Prostate gland (tissue), 2 donors: ENCODE results near the gene GDF11. TPM values are rescaled to one million over a fixed set of nuclear protein-coding genes. Genes with fewer than 3 reads are reported as not detected.

ENCODE experiments used
- DNase-seq: peaks from one replicate; pipeline ENCODE4 v3.0.0-alpha.2; 2019; ENCODE audit warnings: low spot score
- H3K27ac ChIP-seq, 2 donors: fragments of 200-600 bp; sonication (generic); 2 replicates each; pipeline ENCODE4 v1.5.1; 2017 to 2019
- H3K27me3 ChIP-seq: fragments of 200-600 bp; sonication (generic); replicated peaks from 2 replicates; pipeline ENCODE4 v1.5.1; 2019; ENCODE audit not compliant: insufficient read depth
- H3K36me3 ChIP-seq, 2 donors: fragments of 200-600 bp; sonication (generic); 1 replicate in 1 of 2; 2 replicates in 1 of 2; pipeline versions ENCODE4 v1.5.1 to v1.8.1; 2017 to 2019
- H3K4me1 ChIP-seq: fragments of 200-600 bp; sonication (generic); replicated peaks from 2 replicates; pipeline ENCODE4 v1.5.1; 2019
- H3K4me3 ChIP-seq, 2 donors: fragments of 200-600 bp; sonication (generic); 2 replicates each; pipeline ENCODE4 v1.5.1; 2017 to 2019
- H3K9me3 ChIP-seq: fragments of 200-600 bp; sonication (generic); 2 replicates; pipeline ENCODE4 v1.5.1; 2017
- POLR2A ChIP-seq: fragments of 450-650 bp; IDR thresholded peaks from one replicate; pipeline ENCODE4 v1.6.1; 2016; ENCODE audit warnings: antibody characterized with exemption, mild to moderate bottlenecking
- POLR2AphosphoS5 ChIP-seq: sonication (generic); formaldehyde crosslinking; IDR thresholded peaks from one replicate; pipeline ENCODE4 v1.6.1; 2017; ENCODE audit warnings: antibody characterized with exemption
- WGBS: methylation state at CpG from one replicate; pipeline ENCODE4 v1.1.5; 2018; 5-methylcytosine and 5-hydroxymethylcytosine counted together
- intact Hi-C: fragments of 100-400 bp; cut with DNase I; formaldehyde crosslinking; loops from one replicate; pipeline ENCODE4 v1.14.2; 2022
- total RNA-seq, 2 donors: library from RNA; depleted of rRNA; stranded (reverse); fragments of >200 nt; gene quantifications; one replicate each; pipeline ENCODE4 v1.1.0, GENCODE V29; 2016
- TF ChIP-seq, protein P1 (sequence below), 4 experiments: fragments of 200-600 bp in 2 of 4; fragments of 450-650 bp in 2 of 4; sonication (generic) in 2 of 4; IDR thresholded peaks; 1 replicate in 3 of 4; 2 replicates in 1 of 4; pipeline ENCODE4 v1.5.1; 2016 to 2019; ENCODE audit warnings: antibody characterized with exemption in 4 of 4, mild to moderate bottlenecking in 2 of 4, moderate library complexity in 2 of 4

Gene GDF11
- total RNA-seq, 2 donors from 2014 or later: 4.1 to 10.3 TPM

- 2% methylated on average over 14 of the region's 14 CpGs for WGBS
- no peaks in the 10 kb centered on the region for H3K9me3 ChIP-seq
- H3K27me3 ChIP-seq: no peaks in the 10 kb centered on the region
- H3K4me1 ChIP-seq: no peaks in the 10 kb centered on the region
- H3K36me3 ChIP-seq: no peaks in the 10 kb centered on the region
- DNase-seq: peak; percentile 84
- H3K4me3 ChIP-seq: peak overlapping the region; percentile 26 to 41
- TF ChIP-seq POLR2AphosphoS5 (peak; percentile 62), POLR2A (no peak)
- TF ChIP-seq, protein P1, sequence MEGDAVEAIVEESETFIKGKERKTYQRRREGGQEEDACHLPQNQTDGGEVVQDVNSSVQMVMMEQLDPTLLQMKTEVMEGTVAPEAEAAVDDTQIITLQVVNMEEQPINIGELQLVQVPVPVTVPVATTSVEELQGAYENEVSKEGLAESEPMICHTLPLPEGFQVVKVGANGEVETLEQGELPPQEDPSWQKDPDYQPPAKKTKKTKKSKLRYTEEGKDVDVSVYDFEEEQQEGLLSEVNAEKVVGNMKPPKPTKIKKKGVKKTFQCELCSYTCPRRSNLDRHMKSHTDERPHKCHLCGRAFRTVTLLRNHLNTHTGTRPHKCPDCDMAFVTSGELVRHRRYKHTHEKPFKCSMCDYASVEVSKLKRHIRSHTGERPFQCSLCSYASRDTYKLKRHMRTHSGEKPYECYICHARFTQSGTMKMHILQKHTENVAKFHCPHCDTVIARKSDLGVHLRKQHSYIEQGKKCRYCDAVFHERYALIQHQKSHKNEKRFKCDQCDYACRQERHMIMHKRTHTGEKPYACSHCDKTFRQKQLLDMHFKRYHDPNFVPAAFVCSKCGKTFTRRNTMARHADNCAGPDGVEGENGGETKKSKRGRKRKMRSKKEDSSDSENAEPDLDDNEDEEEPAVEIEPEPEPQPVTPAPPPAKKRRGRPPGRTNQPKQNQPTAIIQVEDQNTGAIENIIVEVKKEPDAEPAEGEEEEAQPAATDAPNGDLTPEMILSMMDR (IDR thresholded peaks at IDR 0.05): peak; percentile 72 to 96 (median 92)
- intact Hi-C loops: loop anchor here (2.0 to 10.0 kb wide), 3 partner anchors 200 to 366 kb away; partner anchors contain the start of genes PA2G4 and RPS26
- peak overlapping the region; percentile 56 to 61 for H3K27ac ChIP-seq
Measured at GRCh38 chr12:55738123-55739024, 4.5 kb upstream of the GDF11 start.

DNA sequence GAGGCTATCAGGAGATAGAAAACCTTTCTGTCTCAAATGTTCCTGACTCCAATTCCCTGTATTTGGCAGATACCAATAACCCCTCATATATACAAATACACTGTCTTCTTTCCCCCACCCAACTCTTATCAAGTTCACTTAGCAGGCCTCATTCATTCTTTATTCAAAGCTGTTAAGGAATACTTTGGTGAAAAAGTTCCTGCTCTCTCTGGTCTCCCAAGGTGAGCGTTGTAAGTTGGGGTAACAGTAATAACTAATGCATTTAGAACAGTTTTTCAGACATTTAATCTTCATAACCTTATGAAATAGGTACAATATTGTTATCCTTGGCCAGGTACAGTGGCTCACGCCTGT is 3.9 kb upstream of the GDF11 start:
- Histone ChIP-seq H3K9me3 (no peaks in the 10 kb centered on the region), H3K27me3 (no peaks in the 10 kb centered on the region), H3K4me1 (peaks cover 4% of the 10 kb centered on the region), H3K27ac (no peak overlapping the region), H3K4me3 (peak overlapping the region in 1 of 2 donors; percentile 41), H3K36me3 (no peaks in the 10 kb centered on the region)
- WGBS: 82% methylated on average over 2 of the region's 2 CpGs
- DNase-seq: no peak
- TF ChIP-seq POLR2A (no peak), POLR2AphosphoS5 (no peak)
- TF ChIP-seq, protein P1 (IDR thresholded peaks at IDR 0.05): no peak
- intact Hi-C loops: loop anchor here (2.0 to 10.0 kb wide), 3 partner anchors 200 to 366 kb away; partner anchors contain the start of genes PA2G4 and RPS26

DNA sequence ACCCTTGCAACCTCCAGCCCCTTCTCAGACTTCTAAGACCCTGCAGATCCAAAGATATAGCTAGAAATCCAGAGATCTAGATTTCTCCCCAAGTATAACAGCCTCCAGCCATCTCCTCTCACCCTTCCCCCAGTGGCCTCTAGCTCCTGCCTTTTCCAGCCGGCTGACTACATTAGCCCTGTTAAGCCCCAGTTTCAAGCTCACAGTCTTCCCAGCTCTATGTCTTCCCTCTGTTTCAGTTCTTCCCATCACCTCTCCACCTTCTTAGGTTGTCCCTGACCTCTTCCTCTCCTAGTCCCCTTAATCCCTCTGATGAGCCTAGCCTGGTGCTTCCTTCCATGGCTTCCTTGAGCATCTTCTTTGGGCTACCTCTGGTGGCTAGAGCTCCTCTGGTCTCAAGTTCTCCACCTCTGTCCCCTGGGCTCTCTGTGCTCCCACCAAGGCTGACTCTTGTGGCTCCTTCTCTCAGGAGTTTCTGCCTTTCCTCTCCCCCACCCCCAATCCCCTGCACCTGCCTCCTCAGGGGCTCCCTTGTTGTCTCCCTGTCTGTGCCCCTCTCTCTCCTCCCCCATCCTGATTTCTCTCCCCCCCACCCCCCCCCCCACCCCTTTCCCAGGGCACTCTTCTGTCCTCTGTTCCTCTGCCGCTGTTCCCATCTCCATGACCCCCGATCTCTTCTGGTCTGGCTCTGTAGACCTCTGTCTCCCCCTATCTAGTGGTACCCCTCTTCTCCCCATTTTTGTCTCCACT is 816 bp upstream of the GDF11 start:
- Histone ChIP-seq H3K4me3 (peak overlapping the region in 1 of 2 donors; percentile 48), H3K4me1 (peaks cover 4% of the 10 kb centered on the region), H3K27me3 (no peaks in the 10 kb centered on the region), H3K27ac (peak overlapping the region in 1 of 2 donors; percentile 35), H3K9me3 (no peaks in the 10 kb centered on the region), H3K36me3 (no peaks in the 10 kb centered on the region)
- TF ChIP-seq POLR2AphosphoS5: no peak
- TF ChIP-seq POLR2A: no peak
- TF ChIP-seq, protein P1 (IDR thresholded peaks at IDR 0.05): no peak
- 16% methylated on average over 3 of the region's 3 CpGs for WGBS
- intact Hi-C loops: loop anchor here (2.0 kb wide), 1 partner anchor 55 kb away; no protein-coding TSS in a partner anchor
- DNase-seq: no peak

DNA sequence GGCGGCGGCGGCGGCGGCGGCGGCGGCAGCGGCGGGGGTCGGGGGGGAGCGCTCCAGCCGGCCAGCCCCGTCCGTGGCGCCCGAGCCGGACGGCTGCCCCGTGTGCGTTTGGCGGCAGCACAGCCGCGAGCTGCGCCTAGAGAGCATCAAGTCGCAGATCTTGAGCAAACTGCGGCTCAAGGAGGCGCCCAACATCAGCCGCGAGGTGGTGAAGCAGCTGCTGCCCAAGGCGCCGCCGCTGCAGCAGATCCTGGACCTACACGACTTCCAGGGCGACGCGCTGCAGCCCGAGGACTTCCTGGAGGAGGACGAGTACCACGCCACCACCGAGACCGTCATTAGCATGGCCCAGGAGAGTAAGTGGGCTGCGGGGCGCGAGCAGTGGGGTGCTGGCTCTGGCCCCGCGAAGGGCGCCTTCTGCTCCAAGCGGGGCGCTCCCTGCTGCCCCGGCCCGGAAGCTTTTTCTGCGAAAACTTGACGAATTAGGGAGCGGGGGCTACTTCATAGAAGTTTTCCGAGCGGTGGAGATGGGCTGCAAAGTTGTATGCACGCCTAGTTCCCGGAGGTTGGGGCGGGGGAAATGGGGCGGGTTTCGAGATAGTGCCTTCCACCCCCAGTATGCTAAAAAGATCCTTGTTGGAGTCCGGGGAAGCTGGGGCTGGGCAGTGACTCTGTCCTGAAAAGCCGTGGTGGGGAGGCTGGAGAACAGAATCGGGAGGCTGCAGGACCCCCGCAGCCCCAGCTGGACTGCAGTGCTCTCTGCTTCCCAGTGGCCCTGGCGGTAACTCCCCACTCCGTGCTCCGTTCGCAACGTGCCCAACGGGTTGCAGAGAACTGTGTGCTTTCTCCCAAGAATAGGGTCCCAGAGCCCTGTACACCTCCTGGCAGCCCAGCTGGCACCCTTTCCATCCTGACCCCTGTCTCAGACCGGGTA is 751 bp downstream of the GDF11 start:
- WGBS: under 1% methylated on average over 46 of the region's 73 CpGs
- Histone ChIP-seq H3K27ac (peak overlapping the region; percentile 68 to 72), H3K27me3 (no peaks in the 10 kb centered on the region), H3K4me3 (peak overlapping the region; percentile 48 to 50), H3K36me3 (no peaks in the 10 kb centered on the region), H3K4me1 (peaks cover 4% of the 10 kb centered on the region), H3K9me3 (no peaks in the 10 kb centered on the region)
- no peak for TF ChIP-seq POLR2AphosphoS5
- no peak for TF ChIP-seq POLR2A
- TF ChIP-seq, protein P1 (IDR thresholded peaks at IDR 0.05): peak in 1 of 4 experiments; percentile 15
- DNase-seq: peak; percentile 38
- intact Hi-C loops: loop anchor here (2.0 kb wide), 1 partner anchor 53 kb away; no protein-coding TSS in a partner anchor
